HG03469 (cell line): ENCODE data around the gene C16orf96.
A peak's percentile ranks its signal among the peaks of the same experiment; 100 is the strongest.

Source experiments
- ATAC-seq: cut with Tn5 transposase; IDR thresholded peaks from one replicate; pipeline ENCODE4 v1.9.1; 2021; ENCODE audit warnings: mild to moderate bottlenecking, moderate library complexity, moderate number of reproducible peaks; ENCODE audit not compliant: unreplicated experiment

Gene C16orf96

GRCh38 chr16:4599037-4599436 is 42.9 kb downstream of the C16orf96 start:
- ATAC-seq = no peak

- no peak for ATAC-seq
These were observed 43.4 kb downstream of the C16orf96 start for GRCh38 chr16:4599545-4599944.

GRCh38 chr16:4601036-4601863 is 45.1 kb downstream of the C16orf96 start:
- ATAC-seq = no peak

GRCh38 chr16:4601864-4602186 is 45.7 kb downstream of the C16orf96 start:
- no peak for ATAC-seq

- ATAC-seq = no peak
These were observed 46.2 kb downstream of the C16orf96 start for GRCh38 chr16:4602331-4602730.

GRCh38 chr16:4603624-4604170 is 47.6 kb downstream of the C16orf96 start:
- no peak for ATAC-seq

- ATAC-seq = no peak
These were observed 48.3 kb downstream of the C16orf96 start for GRCh38 chr16:4604401-4604800.

- ATAC-seq = no peak
These were observed 50.2 kb downstream of the C16orf96 start for GRCh38 chr16:4606354-4606753.

GRCh38 chr16:4607841-4608703 is 51.9 kb downstream of the C16orf96 start:
- no peak for ATAC-seq

- no peak for ATAC-seq
These were observed 52.5 kb downstream of the C16orf96 start for GRCh38 chr16:4608704-4608980.

GRCh38 chr16:4609200-4610010 is 53.3 kb downstream of the C16orf96 start:
- no peak for ATAC-seq

- ATAC-seq = no peak
These were observed 54.2 kb downstream of the C16orf96 start for GRCh38 chr16:4610011-4611005.

- ATAC-seq = no peak
These were observed 55.3 kb downstream of the C16orf96 start for GRCh38 chr16:4611337-4612021.

GRCh38 chr16:4612474-4612931 is 56.4 kb downstream of the C16orf96 start:
- no peak for ATAC-seq

GRCh38 chr16:4612977-4613635 is 57.0 kb downstream of the C16orf96 start:
- no peak for ATAC-seq

GRCh38 chr16:4613636-4614570 is 57.8 kb downstream of the C16orf96 start:
- no peak for ATAC-seq

GRCh38 chr16:4614571-4615383 is 58.6 kb downstream of the C16orf96 start, which contains the start of gene UBALD1:
Gene UBALD1, minus strand, starts transcription at chr16:4614888. Its CDS starts 91 bp downstream, at chr16:4614797.
- ATAC-seq = peak; percentile 46
